T-helper 1 cell treated with Interleukin-12 subunit alpha and Interleukin-12 subunit beta and Interleukin-4 antibody, amounts not matched to agents 30 μg/mL and 1 μg/mL, for 36 hours (primary cell): ENCODE results near the gene NUP98.

Source experiments
- H3K27ac Mint-ChIP-seq: one replicate; pipeline ENCODE4 v1.8.0; 2021; ENCODE audit warnings: mild to moderate bottlenecking, mixed read lengths
- H3K27me3 Mint-ChIP-seq: one replicate; pipeline ENCODE4 v1.8.0; 2021; ENCODE audit warnings: low read depth, mixed read lengths
- H3K36me3 Mint-ChIP-seq: one replicate; pipeline ENCODE4 v1.8.0; 2021; ENCODE audit warnings: low read depth, mixed read lengths
- H3K4me1 Mint-ChIP-seq: one replicate; pipeline ENCODE4 v1.8.0; 2021; ENCODE audit warnings: low read depth, mixed read lengths
- H3K4me3 Mint-ChIP-seq: one replicate; pipeline ENCODE4 v1.8.0; 2021; ENCODE audit warnings: mild to moderate bottlenecking, moderate library complexity, mixed read lengths
- H3K9me3 Mint-ChIP-seq: one replicate; pipeline ENCODE4 v1.8.0; 2021; ENCODE audit warnings: mixed read lengths

Gene NUP98

GRCh38 chr11:3627291-3627690 lies 170.1 kb downstream of the NUP98 start:
- Mint-ChIP-seq H3K36me3 (no peaks in the 10 kb centered on the region), H3K27ac (no peak overlapping the region), H3K9me3 (no peaks in the 10 kb centered on the region), H3K4me3 (no peak overlapping the region), H3K4me1 (no peaks in the 10 kb centered on the region), H3K27me3 (peaks cover 6% of the 10 kb centered on the region)

- Mint-ChIP-seq H3K27ac (no peak overlapping the region), H3K9me3 (no peaks in the 10 kb centered on the region), H3K4me3 (no peak overlapping the region), H3K4me1 (no peaks in the 10 kb centered on the region), H3K36me3 (no peaks in the 10 kb centered on the region), H3K27me3 (peaks cover 6% of the 10 kb centered on the region)
These were observed 170.9 kb downstream of the NUP98 start for GRCh38 chr11:3626250-3626960.
